Midbrain (tissue), 1 donor: ENCODE results near the gene KIF5A.
"Not testable (repeated sequence)": the region's sequence is repeated elsewhere in the genome, so short reads cannot be mapped to it uniquely, and the experiment has no call there.

Experiments
- DNase-seq: peaks from one replicate; lab custom pipeline; 2025; lab: John Stamatoyannopoulos, UW

The KIF5A gene

DNA sequence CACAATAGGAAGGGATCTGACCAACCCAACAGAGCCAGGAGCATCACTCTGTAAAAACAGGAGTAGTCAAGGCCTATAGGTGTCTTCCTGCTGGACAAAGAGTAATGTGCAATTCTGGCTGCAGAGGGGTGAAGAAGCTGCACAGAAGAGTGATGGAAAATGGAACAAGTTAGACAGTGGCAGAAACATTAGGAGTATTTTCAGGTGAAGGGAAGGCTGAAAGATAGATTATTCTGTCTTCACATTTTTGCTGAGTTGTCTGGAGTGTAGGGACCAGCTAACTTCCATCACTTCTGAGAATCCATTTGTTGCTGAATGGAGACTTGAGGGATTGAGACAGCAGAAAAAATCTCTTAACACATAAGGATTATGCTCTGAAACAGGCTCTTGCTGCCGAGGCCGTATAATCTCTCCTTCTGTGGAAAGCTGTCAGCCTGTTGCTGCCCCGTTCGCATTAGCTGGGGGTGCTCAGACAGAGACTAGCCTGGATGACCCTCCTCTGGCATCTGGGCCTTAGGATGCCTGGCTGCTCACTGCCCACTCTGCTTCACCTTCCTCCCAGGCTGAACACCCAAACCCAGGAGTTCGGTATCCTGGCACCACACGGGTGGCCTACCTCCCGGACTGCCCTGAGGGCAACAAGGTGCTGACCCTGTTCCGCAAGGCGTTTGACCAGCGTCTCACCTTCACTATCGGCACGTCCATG lies 58.3 kb downstream of the KIF5A start:
- no peak for DNase-seq

DNA sequence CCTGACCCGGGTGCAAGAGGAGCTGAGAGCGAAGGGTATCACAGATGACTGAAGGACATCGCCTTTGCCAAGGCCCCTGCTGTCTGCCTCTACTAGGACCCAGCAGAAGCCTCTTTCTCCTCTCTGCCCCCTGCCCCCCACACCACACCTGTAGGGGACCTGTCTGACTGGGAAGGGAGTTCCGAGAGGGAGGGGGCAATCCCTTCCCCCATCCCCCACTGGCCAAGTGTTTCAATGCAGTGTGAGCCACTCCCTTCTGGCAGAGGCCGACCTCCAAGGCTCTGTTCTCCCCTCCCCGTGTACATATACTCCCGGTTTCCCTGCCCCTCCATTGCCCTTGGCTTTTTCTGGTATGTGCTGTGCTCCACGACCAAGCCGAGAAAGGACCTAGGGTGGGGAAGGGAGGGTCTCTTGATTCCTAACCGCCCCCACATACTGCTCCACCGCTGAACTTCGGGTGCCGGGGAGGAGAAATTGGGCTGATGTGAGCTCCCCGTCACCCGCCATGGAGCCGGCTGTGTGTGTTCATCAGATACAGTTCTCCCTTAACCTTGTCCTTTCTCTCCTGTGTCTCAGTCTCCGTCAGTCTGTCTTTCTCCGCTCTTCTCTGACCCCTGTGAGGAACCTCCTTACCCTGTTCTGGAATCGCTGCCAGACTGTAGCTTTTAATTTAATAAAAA lies 59.4 kb downstream of the KIF5A start:
- no peak for DNase-seq

DNA sequence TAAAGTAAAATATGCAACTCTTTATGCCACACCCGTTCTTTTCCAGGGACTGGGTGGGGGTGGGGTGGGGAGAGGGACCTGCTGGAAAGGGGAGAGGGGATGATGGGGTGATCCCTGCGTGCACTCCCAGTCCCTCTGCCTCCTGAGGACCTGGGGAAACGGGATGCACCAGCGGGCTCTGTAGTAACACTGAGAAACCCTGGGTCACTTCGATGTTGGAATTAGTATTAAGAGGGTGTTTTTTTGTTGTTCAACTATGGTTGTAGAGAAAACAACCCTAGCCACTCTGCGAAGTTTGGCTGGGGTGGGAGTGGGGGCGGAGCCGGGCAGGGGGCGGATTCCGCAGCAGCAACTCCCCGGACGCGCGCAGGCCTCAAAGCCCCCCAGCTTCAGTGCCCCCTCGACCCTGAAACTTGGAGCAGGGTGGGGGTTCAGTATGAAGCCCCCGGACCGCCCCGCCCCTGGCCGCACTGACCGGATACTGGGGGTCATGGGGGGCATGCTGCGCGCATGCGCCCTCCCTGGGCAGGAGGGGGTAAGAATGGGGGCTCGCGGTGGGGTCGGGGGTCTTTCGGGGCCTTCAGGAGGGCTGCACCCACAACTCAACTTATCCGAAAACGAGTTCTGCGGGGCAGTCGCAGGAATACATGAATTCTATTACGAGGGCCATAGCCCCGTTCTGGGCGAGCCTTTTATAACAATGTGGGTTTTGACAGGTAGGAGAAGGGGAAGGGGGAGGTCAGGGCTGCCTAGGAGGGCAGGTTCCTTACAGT lies 60.1 kb downstream of the KIF5A start:
- DNase-seq: no peak

DNA sequence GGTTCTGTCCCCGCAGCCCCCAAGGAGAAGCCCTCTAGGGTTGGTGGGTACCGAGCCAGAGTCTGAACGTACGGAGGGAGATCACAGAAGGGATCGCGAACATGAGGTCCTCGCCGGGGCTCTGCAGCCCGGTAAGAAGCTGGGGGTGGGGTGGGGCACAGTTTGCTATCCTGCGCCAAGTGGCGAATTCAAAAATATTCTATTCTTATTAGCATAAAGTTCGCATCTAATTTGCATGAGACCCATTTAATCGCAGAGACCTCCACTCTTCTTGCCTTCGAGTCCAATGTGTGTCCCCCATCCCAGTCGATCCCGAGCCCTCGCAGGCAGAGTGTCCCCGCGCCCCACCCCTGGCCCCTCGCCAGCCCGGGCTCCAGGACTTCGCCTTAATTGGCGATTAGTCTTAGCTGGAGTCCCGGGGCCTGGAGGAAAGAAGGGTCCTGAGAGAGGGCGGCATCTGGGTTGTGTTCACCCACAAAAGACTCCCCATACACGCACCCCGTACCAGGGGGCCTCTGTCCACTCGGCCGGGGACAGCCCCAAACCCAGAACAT lies 60.8 kb downstream of the KIF5A start:
- no peak for DNase-seq

DNA sequence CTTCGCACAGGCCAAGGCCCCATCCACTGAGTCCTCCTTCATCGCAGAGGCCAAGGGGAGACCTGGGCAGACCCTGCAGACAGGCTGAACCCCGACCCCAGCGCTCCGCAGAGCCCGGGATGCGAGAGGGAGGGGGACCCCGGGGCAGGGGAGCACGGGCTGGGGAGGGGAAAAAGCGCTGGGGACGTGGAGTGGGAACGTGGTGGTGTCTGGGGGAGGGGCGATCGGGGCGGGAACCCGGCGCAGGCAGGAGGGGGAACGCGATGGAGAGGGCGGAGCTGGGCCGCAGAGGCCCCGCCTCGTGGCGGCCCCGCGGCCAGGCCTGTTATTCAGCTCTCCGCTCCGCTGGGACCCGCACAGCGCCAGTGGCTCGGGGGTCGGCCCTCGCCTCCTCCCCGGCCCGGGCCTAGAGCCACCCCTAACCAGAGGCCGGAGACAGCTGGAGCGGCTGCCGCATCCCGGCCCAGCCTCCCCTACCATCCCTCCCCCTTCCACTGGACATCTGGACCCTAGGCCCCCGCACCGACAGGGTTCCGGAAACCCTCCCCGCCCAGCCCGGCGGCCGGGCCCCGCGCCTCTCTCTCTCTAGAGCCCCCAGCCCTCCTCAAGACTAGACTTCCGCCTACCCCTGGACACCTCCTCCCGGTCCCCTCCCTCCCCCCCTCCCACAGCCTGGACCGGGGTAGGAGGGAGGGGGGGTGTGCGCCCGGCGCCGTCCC lies 61.4 kb downstream of the KIF5A start, which contains the start of gene ARHGEF25:
ARHGEF25 (plus strand) TSS at position 328 of the 719 bp plus-strand sequence. CDS start 460 bp downstream, outside the sequence.
- DNase-seq: peak; percentile 45

DNA sequence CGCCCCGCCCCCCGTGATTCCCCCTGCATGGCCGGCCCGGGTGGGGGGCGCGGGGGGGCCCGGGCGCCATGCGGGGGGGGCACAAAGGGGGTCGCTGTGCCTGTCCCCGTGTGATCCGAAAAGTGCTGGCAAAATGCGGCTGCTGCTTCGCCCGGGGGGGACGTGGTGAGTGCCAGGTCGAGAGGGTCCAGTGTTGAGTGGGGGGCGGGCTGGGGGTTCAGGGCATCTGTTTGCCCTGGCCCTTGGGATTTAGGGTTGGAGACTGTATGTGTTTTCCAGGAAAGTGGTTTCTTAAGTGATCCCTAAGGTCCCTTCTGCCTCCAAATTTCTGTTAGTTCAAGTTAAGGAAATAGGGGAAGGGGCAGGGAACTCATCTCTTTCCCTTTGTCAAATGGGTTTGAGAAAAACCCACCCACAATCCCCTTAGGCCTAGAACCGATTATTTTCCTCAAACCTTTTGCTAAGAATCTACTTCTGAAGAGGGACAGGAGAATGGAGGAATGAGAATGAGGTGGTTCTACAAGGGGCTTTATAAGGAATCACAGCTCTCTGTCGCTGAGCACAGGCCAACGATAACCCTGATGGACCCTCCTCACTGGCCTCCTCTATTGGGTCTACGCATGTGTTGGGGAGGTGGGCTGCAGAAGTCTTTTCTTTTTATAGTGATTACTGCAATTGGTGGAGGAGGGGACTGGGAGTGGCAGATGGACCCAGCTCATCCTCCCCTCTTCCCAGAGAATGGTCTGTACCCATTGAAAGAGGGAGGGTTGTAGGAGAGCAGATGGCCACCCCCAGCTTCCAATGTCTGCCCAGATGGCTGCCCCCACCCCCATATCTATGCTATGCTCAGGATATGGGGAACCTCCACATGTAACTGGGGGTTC lies 62.2 kb downstream of the KIF5A start:
- no peak for DNase-seq

DNA sequence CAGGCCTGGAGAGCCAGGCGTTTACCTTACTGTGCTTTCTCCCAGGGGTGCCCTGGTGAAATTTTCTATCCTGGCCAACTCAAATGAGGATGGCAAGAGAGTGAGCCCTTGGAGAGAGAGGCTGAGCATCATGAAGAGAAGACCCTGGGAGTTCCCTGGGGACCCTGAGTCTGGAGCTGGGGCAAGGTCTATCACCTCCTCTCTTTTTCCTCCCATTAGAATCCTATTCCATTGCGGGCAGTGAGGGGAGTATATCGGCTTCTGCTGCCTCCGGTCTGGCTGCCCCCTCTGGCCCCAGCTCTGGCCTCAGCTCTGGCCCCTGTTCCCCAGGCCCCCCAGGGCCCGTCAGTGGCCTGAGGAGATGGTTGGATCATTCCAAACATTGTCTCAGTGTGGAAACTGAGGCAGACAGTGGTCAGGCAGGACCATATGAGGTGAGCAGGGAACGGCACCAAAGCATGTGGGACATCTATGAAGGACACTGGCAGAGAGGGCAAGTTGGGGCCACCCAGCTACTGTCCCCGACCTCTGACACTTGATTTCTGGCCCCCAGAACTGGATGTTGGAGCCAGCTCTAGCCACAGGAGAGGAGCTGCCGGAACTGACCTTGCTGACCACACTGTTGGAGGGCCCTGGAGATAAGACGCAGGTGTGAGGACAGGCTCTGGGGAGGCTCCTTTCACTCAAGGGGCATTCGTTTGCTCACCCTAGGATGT lies 63.0 kb downstream of the KIF5A start:
- no peak for DNase-seq

DNA sequence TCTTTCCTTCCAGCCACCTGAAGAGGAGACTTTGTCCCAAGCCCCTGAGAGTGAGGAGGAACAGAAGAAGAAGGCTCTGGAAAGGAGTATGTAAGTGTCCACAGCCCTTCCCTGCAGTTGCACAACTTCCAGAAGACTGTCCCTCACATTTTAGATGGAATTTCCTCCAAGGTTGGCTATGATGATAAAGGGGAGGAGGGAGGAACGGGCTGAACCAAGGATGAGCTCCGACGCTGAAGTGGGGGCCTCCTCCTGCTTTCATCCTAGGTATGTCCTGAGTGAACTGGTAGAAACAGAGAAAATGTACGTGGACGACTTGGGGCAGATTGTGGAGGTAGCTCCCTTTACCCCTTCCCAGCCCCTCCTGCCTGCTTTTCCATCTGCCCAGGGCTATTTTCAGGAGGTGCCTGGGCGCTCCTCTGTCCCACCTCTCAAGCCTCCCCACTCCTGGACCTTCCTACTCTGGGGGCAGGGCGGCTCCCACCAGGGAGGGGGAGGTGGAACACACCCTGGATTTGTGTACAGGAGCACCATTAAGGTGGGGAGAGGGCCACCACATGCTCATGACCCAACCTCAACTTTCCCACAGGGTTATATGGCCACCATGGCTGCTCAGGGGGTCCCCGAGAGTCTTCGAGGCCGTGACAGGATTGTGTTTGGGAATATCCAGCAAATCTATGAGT lies 63.7 kb downstream of the KIF5A start:
- no peak for DNase-seq

DNA sequence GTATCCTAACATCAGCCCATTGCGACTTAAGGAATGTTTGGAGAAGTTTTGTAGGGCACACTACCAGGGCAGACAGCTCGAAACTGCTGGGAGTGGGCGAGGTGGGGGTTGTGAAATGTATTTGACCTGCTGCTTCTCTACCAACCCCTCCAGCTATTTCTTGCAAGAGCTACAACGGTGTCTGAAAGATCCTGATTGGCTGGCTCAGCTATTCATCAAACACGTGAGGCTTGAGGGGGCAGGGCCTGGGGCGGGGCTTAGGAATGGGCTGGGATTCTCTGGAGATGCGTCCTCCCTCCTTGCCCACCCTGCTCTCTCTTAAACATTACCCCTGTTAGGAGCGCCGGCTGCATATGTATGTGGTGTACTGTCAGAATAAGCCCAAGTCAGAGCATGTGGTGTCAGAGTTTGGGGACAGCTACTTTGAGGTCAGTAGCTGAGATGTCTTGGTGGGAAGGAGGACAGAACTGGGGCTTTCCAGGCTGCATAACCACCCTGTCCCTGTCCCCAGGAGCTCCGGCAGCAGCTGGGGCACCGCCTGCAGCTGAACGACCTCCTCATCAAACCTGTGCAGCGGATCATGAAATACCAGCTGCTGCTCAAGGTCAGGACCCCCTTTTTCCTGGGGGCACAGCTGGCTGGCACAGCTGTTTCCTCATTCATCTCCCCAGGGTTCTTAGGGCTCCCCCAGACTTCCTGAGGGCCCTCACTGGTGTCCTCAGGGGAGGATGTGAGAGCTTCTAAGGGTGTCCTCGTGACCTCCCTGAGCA lies 64.5 kb downstream of the KIF5A start:
- no peak for DNase-seq

DNA sequence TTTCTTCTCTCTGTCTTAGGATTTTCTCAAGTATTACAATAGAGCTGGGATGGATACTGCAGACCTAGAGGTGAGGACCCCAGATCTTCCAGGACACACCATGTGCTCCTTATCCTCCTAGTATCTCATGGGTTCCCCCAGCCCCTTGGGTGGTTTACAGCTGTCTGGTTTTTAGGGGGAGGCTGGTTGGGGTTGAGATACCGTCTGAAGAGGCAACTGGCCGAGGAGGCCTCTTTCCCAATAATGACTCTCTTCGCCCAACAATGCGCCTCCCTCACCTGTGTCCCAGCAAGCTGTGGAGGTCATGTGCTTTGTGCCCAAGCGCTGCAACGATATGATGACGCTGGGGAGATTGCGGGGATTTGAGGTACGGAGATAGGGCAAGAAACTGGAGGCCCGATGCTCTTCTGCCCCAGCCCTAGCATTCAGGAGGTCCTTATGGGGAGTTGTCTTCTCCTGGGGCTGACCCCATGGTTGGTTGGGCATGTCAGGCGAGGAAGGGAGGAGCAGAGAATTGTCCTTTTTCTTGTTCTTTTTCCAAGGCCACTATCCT lies 65.2 kb downstream of the KIF5A start:
- DNase-seq: no peak

DNA sequence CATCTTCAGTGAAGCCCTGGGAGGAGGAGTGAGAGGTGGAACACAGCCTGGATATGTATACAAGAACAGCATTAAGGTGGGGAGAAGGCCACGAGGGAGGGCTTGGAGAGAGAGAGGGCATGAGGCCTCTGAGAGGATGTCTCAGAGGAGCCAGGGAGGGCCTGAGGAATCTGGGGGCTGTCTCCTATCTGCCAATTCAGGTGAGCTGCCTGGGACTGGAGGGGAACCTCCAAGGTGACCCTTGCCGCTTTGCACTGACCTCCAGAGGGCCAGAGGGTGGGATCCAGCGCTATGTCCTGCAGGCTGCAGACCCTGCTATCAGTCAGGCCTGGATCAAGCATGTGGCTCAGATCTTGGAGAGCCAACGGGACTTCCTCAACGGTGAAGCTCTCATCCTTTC lies 65.8 kb downstream of the KIF5A start:
- no peak for DNase-seq

DNA sequence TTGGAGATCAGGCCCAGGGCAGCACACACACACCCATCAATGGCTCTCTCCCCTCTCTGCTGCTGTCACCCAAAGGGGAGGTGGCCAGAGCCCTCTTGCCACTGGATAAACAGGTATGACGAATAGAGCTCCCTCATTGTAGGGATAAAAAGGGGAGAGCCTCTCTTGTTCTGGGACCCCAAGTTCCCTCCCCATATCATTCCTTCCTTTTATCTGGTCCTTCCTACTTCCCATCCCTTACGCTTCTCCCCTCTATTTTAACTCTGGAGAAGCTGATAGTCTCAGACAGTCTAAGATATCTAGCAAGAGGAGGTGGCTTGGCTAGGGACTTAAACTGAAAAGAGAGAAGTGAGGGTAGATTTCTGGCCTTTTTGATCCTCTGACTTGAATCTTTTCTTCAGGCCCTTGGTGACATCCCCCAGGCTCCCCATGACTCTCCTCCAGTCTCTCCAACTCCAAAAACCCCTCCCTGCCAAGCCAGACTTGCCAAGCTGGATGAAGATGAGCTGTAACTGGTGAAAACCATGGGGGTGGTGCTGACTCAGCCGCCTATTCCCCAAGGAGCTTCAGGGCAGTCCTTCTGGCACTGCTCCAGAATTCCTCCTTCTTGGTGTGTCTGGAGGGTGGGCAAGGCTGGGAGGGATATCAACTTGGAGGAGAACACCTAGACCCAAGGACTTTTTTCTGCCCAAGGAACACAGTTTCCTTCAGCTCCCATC lies 66.7 kb downstream of the KIF5A start:
- DNase-seq: no peak

DNA sequence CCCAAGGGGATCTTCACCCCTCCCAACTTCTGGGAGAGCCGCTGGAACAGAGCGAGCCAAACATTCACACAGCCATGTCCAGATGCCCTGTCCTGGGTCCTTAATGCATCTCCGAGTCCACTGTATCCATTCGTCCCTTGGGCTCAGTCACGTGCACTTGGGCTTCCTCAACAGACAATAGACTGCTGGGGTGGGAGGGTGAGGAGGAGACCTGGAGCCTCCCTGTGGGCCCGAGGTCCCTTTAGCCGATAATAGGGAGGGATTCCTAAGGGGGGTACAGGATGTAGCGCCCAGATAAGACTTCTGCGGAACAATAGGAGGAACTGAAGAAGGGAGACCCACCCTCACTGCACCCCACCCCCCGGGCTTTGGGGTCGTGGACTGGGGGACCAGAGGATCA lies 68.1 kb downstream of the KIF5A start:
- no peak for DNase-seq

DNA sequence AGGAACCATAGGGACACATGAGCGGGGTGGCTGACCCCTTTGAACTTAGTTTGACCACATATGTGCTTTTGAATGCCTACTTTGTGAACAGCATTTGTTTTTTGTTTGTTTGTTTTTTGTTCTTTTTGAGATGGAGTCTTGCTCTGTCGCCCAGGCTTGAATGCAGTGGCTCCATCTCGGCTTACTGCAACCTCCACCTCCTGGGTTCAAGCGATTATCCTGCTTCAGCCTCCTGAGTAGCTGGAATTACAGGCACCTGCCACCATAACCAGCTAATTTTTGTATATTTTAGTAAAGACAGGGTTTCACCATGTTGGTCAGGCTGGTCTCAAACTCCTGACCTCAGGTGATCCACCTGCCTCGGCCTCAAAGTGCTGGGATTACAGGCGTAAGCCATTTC lies 68.6 kb downstream of the KIF5A start:
- not testable (repeated sequence) for DNase-seq

DNA sequence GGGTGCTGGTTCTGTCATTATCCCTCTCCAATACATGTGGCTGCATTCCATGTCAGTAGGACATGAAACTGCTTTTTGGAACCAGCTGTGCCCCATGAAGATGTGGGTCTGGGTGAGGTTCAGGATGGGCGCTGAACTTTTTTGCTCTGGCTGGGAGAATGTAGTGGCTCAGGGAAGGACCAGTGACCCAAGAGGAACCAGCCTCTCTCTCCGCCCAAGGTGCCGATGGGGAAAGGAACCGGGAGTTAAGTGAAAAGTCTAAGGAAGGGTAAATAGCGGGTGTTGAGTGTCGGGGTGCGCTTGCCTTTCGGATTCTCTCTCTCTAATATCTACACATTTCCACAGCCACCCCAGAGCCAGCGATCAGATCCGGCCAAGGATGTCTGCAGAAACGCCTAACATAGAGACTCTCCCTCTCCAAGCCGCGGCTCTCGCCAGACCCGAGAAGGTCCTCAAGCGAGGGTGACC lies 69.2 kb downstream of the KIF5A start:
- no peak for DNase-seq

DNA sequence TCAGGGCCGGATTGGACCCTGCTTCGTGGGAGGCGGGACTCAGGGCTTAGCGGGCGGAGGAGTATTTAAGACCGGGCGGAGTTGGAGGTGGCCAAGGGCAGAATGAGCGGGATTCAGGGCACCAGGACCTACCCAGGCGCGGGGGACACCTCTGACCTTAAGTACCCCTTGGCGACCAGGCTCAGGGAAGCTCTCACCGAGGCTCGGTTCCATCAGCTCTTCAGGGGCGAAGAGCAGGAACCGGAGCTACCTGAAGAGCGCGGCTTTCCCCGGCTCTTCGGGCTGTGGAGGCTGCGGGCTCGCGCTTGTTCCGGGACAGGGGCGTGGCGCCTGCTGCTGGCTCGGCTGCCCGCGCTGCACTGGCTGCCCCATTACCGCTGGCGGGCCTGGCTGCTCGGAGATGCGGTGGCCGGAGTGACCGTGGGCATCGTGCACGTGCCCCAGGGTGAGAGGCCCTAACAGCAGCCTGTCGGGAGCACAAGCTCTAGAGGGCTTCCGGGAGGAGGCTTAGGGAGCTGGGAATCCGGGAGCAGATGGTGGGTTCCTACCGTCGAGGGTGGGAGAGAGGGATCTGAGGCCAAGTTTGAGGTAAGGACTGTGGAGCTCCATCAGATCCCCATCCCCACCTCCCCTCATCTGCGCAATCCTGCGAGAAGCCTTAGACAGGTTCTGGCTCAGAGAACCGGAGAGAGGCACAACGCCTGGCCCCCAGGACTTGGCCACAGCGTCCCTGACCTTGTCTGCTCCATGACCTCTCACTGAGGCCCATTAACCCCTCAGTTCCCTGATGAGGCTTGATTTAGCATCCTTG lies 69.8 kb downstream of the KIF5A start:
- no peak for DNase-seq
